Mononuclear cell (primary cell): Measurements from ENCODE around the gene MFN1. TPM values are rescaled to one million over a fixed set of nuclear protein-coding genes. Genes with fewer than 3 reads are reported as not detected.

Experiments
- H3K27me3 ChIP-seq: 2 replicates; pipeline ENCODE4 v1.6.0; 2011; ENCODE audit warnings: low read length, control low read depth; ENCODE audit not compliant: insufficient read depth
- H3K4me1 ChIP-seq: 2 replicates; pipeline ENCODE4 v1.5.1; 2011; ENCODE audit warnings: mild to moderate bottlenecking, low read length, control low read depth; ENCODE audit not compliant: insufficient read depth
- H3K4me3 ChIP-seq: 2 replicates; pipeline ENCODE4 v1.5.1; 2011; ENCODE audit warnings: mild to moderate bottlenecking, low read length, moderate library complexity
- H3K9me3 ChIP-seq: 2 replicates; pipeline ENCODE4 v1.5.1; 2011; ENCODE audit warnings: low read depth, mild to moderate bottlenecking, control low read depth, low read length
- total RNA-seq: library from RNA; depleted of rRNA; stranded (reverse); fragments of >200 nt; gene quantifications from one replicate; pipeline ENCODE4 v1.2.3, GENCODE V29; 2012

Gene MFN1
- total RNA-seq, 1 donor = 47.9 TPM

- Histone ChIP-seq H3K27me3 (no peaks in the 10 kb centered on the region), H3K9me3 (no peaks in the 10 kb centered on the region), H3K4me3 (no peak overlapping the region), H3K4me1 (peaks cover 39% of the 10 kb centered on the region)
Observed at GRCh38 chr3:179432451-179432850, 84.9 kb downstream of the MFN1 start.

GRCh38 chr3:179436517-179436916, 89.0 kb downstream of the MFN1 start:
- peaks cover 55% of the 10 kb centered on the region for H3K4me1 ChIP-seq
- H3K4me3 ChIP-seq = no peak overlapping the region
- no peaks in the 10 kb centered on the region for H3K27me3 ChIP-seq
- no peaks in the 10 kb centered on the region for H3K9me3 ChIP-seq

GRCh38 chr3:179438841-179439240, 91.3 kb downstream of the MFN1 start:
- Histone ChIP-seq H3K4me1 (peaks cover 37% of the 10 kb centered on the region), H3K9me3 (no peaks in the 10 kb centered on the region), H3K27me3 (no peaks in the 10 kb centered on the region), H3K4me3 (no peak overlapping the region)

Other genes starting within 250 kb of the MFN1 start
- 91.3 TPM for gene PIK3CA, start 199.4 kb upstream of the MFN1 start, total RNA-seq
- 0.31 TPM for gene KCNMB3, start 96.6 kb upstream of the MFN1 start, total RNA-seq
- gene ZNF639, start 24.7 kb upstream of the MFN1 start, total RNA-seq = 168 TPM
- 22.6 TPM for gene GNB4, start 103.8 kb downstream of the MFN1 start, total RNA-seq
- gene ACTL6A, start 215.2 kb downstream of the MFN1 start, total RNA-seq = 15.0 TPM